KOPT-K1 (cell line): ENCODE results near the gene PEX3.
"Not testable (repeated sequence)": the region's sequence is repeated elsewhere in the genome, so short reads cannot be mapped to it uniquely, and the experiment has no call there.

ENCODE experiments used
- H3K27ac ChIP-seq: fragments of 200-600 bp; sonication (generic); 2 replicates; pipeline ENCODE4 v1.5.1; 2016; ENCODE audit warnings: antibody characterized with exemption, mild to moderate bottlenecking, low read depth, low read length; ENCODE audit not compliant: poor library complexity, severe bottlenecking
- H3K36me3 ChIP-seq: fragments of 200-600 bp; sonication (generic); 2 replicates; pipeline ENCODE4 v1.5.1; 2017; ENCODE audit warnings: antibody characterized with exemption, mild to moderate bottlenecking, low read length, moderate library complexity; ENCODE audit not compliant: insufficient read depth
- H3K9me3 ChIP-seq: fragments of 200-600 bp; sonication (generic); 2 replicates; pipeline ENCODE4 v1.5.1; 2017; ENCODE audit warnings: antibody characterized with exemption, low read length, mild to moderate bottlenecking; ENCODE audit not compliant: insufficient read depth, poor library complexity, severe bottlenecking

Gene PEX3

GRCh38 chr6:143507358-143508145 lies 56.9 kb downstream of the PEX3 start:
- H3K27ac ChIP-seq = no peak overlapping the region
- no peaks in the 10 kb centered on the region for H3K9me3 ChIP-seq
- H3K36me3 ChIP-seq = no peaks in the 10 kb centered on the region

- not testable (repeated sequence) for H3K9me3 ChIP-seq, H3K27ac ChIP-seq, H3K36me3 ChIP-seq
Observed at GRCh38 chr6:143510326-143510725, 59.7 kb downstream of the PEX3 start.

- Histone ChIP-seq H3K9me3 (no peaks in the 10 kb centered on the region), H3K27ac (no peak within 1 kb of the TSS), H3K36me3 (no peaks in the 10 kb centered on the region)
Observed at GRCh38 chr6:143510991-143511891, 60.6 kb downstream of the PEX3 start, which contains the start of gene FUCA2. FUCA2 (minus strand) TSS chr6:143511720; CDS start chr6:143511634, 86 bp downstream.

- no peaks in the 10 kb centered on the region for H3K36me3 ChIP-seq
- H3K27ac ChIP-seq = no peak overlapping the region
- H3K9me3 ChIP-seq = no peaks in the 10 kb centered on the region
Observed at GRCh38 chr6:143513410-143513809, 62.8 kb downstream of the PEX3 start.

GRCh38 chr6:143515061-143515760 lies 64.6 kb downstream of the PEX3 start:
- Histone ChIP-seq H3K27ac (no peak overlapping the region), H3K9me3 (no peaks in the 10 kb centered on the region), H3K36me3 (no peaks in the 10 kb centered on the region)

GRCh38 chr6:143515766-143516355 lies 65.3 kb downstream of the PEX3 start:
- no peak overlapping the region for H3K27ac ChIP-seq
- H3K9me3 ChIP-seq = no peaks in the 10 kb centered on the region
- no peaks in the 10 kb centered on the region for H3K36me3 ChIP-seq

GRCh38 chr6:143516690-143517446 lies 66.3 kb downstream of the PEX3 start:
- no peaks in the 10 kb centered on the region for H3K36me3 ChIP-seq
- no peak overlapping the region for H3K27ac ChIP-seq
- no peaks in the 10 kb centered on the region for H3K9me3 ChIP-seq

GRCh38 chr6:143517447-143517773 lies 66.8 kb downstream of the PEX3 start:
- Histone ChIP-seq H3K27ac (no peak overlapping the region), H3K36me3 (no peaks in the 10 kb centered on the region), H3K9me3 (no peaks in the 10 kb centered on the region)

- no peaks in the 10 kb centered on the region for H3K36me3 ChIP-seq
- H3K9me3 ChIP-seq = no peaks in the 10 kb centered on the region
- no peak overlapping the region for H3K27ac ChIP-seq
Observed at GRCh38 chr6:143522039-143522600, 71.5 kb downstream of the PEX3 start.

- Histone ChIP-seq H3K9me3 (no peaks in the 10 kb centered on the region), H3K36me3 (no peaks in the 10 kb centered on the region), H3K27ac (no peak overlapping the region)
Observed at GRCh38 chr6:143525356-143525755, 74.8 kb downstream of the PEX3 start.

GRCh38 chr6:143527677-143528076 lies 77.1 kb downstream of the PEX3 start:
- Histone ChIP-seq H3K27ac (no peak overlapping the region), H3K9me3 (no peaks in the 10 kb centered on the region), H3K36me3 (no peaks in the 10 kb centered on the region)

- Histone ChIP-seq H3K27ac (no peak overlapping the region), H3K9me3 (no peaks in the 10 kb centered on the region), H3K36me3 (no peaks in the 10 kb centered on the region)
Observed at GRCh38 chr6:143528164-143528811, 77.7 kb downstream of the PEX3 start.

GRCh38 chr6:143529095-143529494 lies 78.5 kb downstream of the PEX3 start:
- H3K36me3 ChIP-seq = no peaks in the 10 kb centered on the region
- H3K9me3 ChIP-seq = no peaks in the 10 kb centered on the region
- H3K27ac ChIP-seq = no peak overlapping the region
